Naive thymus-derived CD8-positive, alpha-beta T cell (primary cell): ENCODE results near the gene SCOC. TPM values are rescaled to one million over a fixed set of nuclear protein-coding genes. Genes with fewer than 3 reads are reported as not detected.
A peak's percentile ranks its signal among the peaks of the same experiment; 100 is the strongest.

ENCODE experiments used
- ATAC-seq, 2 donors: fragments of 150-1000 bp; cut with Tn5 transposase in 1 of 2; sonication (Bioruptor Pico), chemical (Tn5 transposase) in 1 of 2; 1 replicate in 1 of 2; 2 replicates in 1 of 2; pipeline ENCODE4 v1.10.0; 2021; ENCODE audit warnings: mild to moderate bottlenecking in 2 of 2, moderate library complexity in 2 of 2
- POLR2A ChIA-PET: fragments of 350-600 bp; sonication (Branson Sonifier 250); formaldehyde crosslinking; loops from one replicate; lab custom pipeline; 2021; ENCODE audit warnings: antibody characterized with exemption; lab: Charles Lee
- DNase-seq, 10 donors: peaks; one replicate each; pipeline versions ENCODE4 v3.0.0 to v3.0.0-alpha.2; 2020 to 2022
- H3K27ac Mint-ChIP-seq, 10 donors: one replicate each; pipeline ENCODE4 v1.8.0; 2020 to 2022; ENCODE audit warnings: mild to moderate bottlenecking in 10 of 10, mixed read lengths in 10 of 10, moderate library complexity in 4 of 10, inconsistent platforms in 1 of 10
- H3K27me3 Mint-ChIP-seq, 5 donors: one replicate each; pipeline ENCODE4 v1.8.0; 2021 to 2022; ENCODE audit warnings: mixed read lengths in 5 of 5
- H3K36me3 Mint-ChIP-seq, 3 donors: one replicate each; pipeline ENCODE4 v1.8.0; 2020 to 2022; ENCODE audit warnings: mixed read lengths in 3 of 3, mild to moderate bottlenecking in 2 of 3, inconsistent platforms in 1 of 3
- H3K4me1 Mint-ChIP-seq, 4 donors: one replicate each; pipeline ENCODE4 v1.8.0; 2021 to 2022; ENCODE audit warnings: mixed read lengths in 4 of 4
- H3K4me3 Mint-ChIP-seq, 10 donors: one replicate each; pipeline ENCODE4 v1.8.0; 2020 to 2022; ENCODE audit warnings: mild to moderate bottlenecking in 10 of 10, mixed read lengths in 10 of 10, moderate library complexity in 6 of 10, inconsistent platforms in 1 of 10
- H3K9me3 Mint-ChIP-seq, 9 donors: one replicate each; pipeline ENCODE4 v1.8.0; 2020 to 2022; ENCODE audit warnings: mixed read lengths in 9 of 9, mild to moderate bottlenecking in 3 of 9, inconsistent platforms in 1 of 9, moderate library complexity in 1 of 9
- polyA plus RNA-seq, 3 donors: library from polyadenylated mRNA; unstranded; fragments of 300-500 nt; fragmentation: Illumina TruSeq; gene quantifications; one replicate each; pipeline ENCODE4 v1.2.3, GENCODE V29; 2021
- total RNA-seq, 8 experiments: library from RNA in 2 of 8; stranded (reverse) in 2 of 8; gene quantifications; one replicate each; pipeline ENCODE4 v1.2.3 and lab custom pipeline; 2021 to 2026

SCOC gene
- total and polyA plus RNA-seq, 5 experiments from 2014 or later, result 26.3 to 50.9 (median 38.2) TPM

- Mint-ChIP-seq H3K9me3 (no peaks in the 10 kb centered on the region), H3K4me1 (peaks cover 3 to 12% (median 8%) of the 10 kb centered on the region in 4 donors), H3K27ac (no peak overlapping the region), H3K27me3 (peaks cover 28 to 63% (median 41%) of the 10 kb centered on the region in 5 donors), H3K4me3 (peak overlapping the region; percentile 49 to 91 (median 74)), H3K36me3 (no peaks in the 10 kb centered on the region)
- POLR2A ChIA-PET, result no interaction called here
- ATAC-seq (peak; percentile 11 to 19), DNase-seq (peak in 1 of 10 donors; percentile 0)
These were observed 53.2 kb downstream of the SCOC start for GRCh38 chr4:140426610-140427105.

GRCh38 chr4:140427106-140427918 lies 53.9 kb downstream of the SCOC start, which contains the start of gene CLGN:
CLGN (minus strand) TSS chr4:140427648; CDS start chr4:140413078, 14,570 bp downstream.
- H3K27me3 Mint-ChIP-seq, result peaks cover 28 to 63% (median 43%) of the 10 kb centered on the region in 5 donors

GRCh38 chr4:140427919-140428471 lies 54.5 kb downstream of the SCOC start:
- DNase-seq (peak in 1 of 10 donors; percentile 2), ATAC-seq (no peak)
- H3K27ac Mint-ChIP-seq, result peak overlapping the region in 1 of 10 donors; percentile 10
- peaks cover 3 to 12% (median 8%) of the 10 kb centered on the region in 4 donors for H3K4me1 Mint-ChIP-seq
- peaks cover 28 to 58% (median 39%) of the 10 kb centered on the region in 5 donors for H3K27me3 Mint-ChIP-seq
- peak overlapping the region; percentile 74 to 91 (median 86) for H3K4me3 Mint-ChIP-seq
- no peaks in the 10 kb centered on the region for H3K36me3 Mint-ChIP-seq
- POLR2A ChIA-PET, result no interaction called here
- no peaks in the 10 kb centered on the region for H3K9me3 Mint-ChIP-seq

More at GRCh38 chr4:140427106-140427918, 53.9 kb downstream of the SCOC start, which contains the start of gene CLGN:
- peak; percentile 3 to 68 (median 34) for DNase-seq
- peak within 1 kb of the TSS in 1 of 10 donors; percentile 10 for H3K27ac Mint-ChIP-seq
- POLR2A ChIA-PET, result no interaction called here
- H3K36me3 Mint-ChIP-seq, result no peaks in the 10 kb centered on the region
- peak; percentile 80 to 92 for ATAC-seq
- no peaks in the 10 kb centered on the region for H3K9me3 Mint-ChIP-seq
- H3K4me1 Mint-ChIP-seq, result peaks cover 3 to 12% (median 8%) of the 10 kb centered on the region in 4 donors
- H3K4me3 Mint-ChIP-seq, result peak within 1 kb of the TSS; percentile 74 to 91 (median 86)

Other genes starting within 250 kb of the SCOC start
- gene MAML3, start 219.5 kb upstream of the SCOC start, total RNA-seq, result 1 to 10 TPM; 4.9 to 5.3 TPM
- gene MAML3, start 219.5 kb upstream of the SCOC start, polyA plus RNA-seq, result 1 to 10 TPM in 2 of 3 donors, under 1 TPM in 1; 0.51 to 1.6 (median 1.4) TPM
- gene CLGN, start 54.0 kb downstream of the SCOC start, total RNA-seq, result not detected
- under 1 TPM in 1 of 3 donors, not detected in 2; 0.11 TPM for gene CLGN, start 54.0 kb downstream of the SCOC start, polyA plus RNA-seq
- not detected for gene MGAT4D, start 124.6 kb downstream of the SCOC start, total RNA-seq
- not detected for gene MGAT4D, start 124.6 kb downstream of the SCOC start, polyA plus RNA-seq
- 10 to 100 TPM; 26.9 to 28.1 TPM for gene ELMOD2, start 150.5 kb downstream of the SCOC start, total RNA-seq
- gene ELMOD2, start 150.5 kb downstream of the SCOC start, polyA plus RNA-seq, result 1 to 10 TPM; 5.2 to 9.1 (median 5.8) TPM
- not detected for gene UCP1, start 195.3 kb downstream of the SCOC start, total RNA-seq
- not detected for gene UCP1, start 195.3 kb downstream of the SCOC start, polyA plus RNA-seq